Hematopoietic multipotent progenitor cell treated with erythropoietin and hydrocortisone succinate and interleukin-3 and kit ligand, for 15 days (in vitro differentiated cells): ENCODE measurements around the gene ST3GAL2.

Experiments used
- DNase-seq: peaks from one replicate; pipeline ENCODE4 v3.0.0-alpha.2; 2015; ENCODE audit warnings: low spot score

ST3GAL2 gene

GRCh38 chr16:70438969-70439862 is at the start of gene ST3GAL2:
Gene ST3GAL2, minus strand, starts transcription at chr16:70439100. Its CDS starts 40,570 bp downstream, at chr16:70398530.
- peak; percentile 91 for DNase-seq

- no peak for DNase-seq
Observed at GRCh38 chr16:70484867-70485266, 46.0 kb upstream of the ST3GAL2 start.

GRCh38 chr16:70483426-70483825 is 44.5 kb upstream of the ST3GAL2 start:
- DNase-seq = no peak

GRCh38 chr16:70482624-70483023 is 43.7 kb upstream of the ST3GAL2 start:
- no peak for DNase-seq

- no peak for DNase-seq
Observed at GRCh38 chr16:70481929-70482536, 43.1 kb upstream of the ST3GAL2 start.

- DNase-seq = peak; percentile 39
Observed at GRCh38 chr16:70480127-70481105, 41.5 kb upstream of the ST3GAL2 start.

GRCh38 chr16:70478912-70479341 is 40.0 kb upstream of the ST3GAL2 start:
- no peak for DNase-seq

- no peak for DNase-seq
Observed at GRCh38 chr16:70478169-70478568, 39.3 kb upstream of the ST3GAL2 start.

- DNase-seq = no peak
Observed at GRCh38 chr16:70476272-70477020, 37.5 kb upstream of the ST3GAL2 start.

GRCh38 chr16:70475054-70475871 is 36.4 kb upstream of the ST3GAL2 start:
- DNase-seq = no peak

- no peak for DNase-seq
Observed at GRCh38 chr16:70474320-70475053, 35.6 kb upstream of the ST3GAL2 start.

- DNase-seq = no peak
Observed at GRCh38 chr16:70473446-70474319, 34.8 kb upstream of the ST3GAL2 start.

GRCh38 chr16:70472786-70473433 is 34.0 kb upstream of the ST3GAL2 start:
- no peak for DNase-seq

- DNase-seq = peak; percentile 18
Observed at GRCh38 chr16:70470927-70471341, 32.0 kb upstream of the ST3GAL2 start.

GRCh38 chr16:70470141-70470926 is 31.4 kb upstream of the ST3GAL2 start:
- no peak for DNase-seq

- DNase-seq = no peak
Observed at GRCh38 chr16:70468776-70469525, 30.1 kb upstream of the ST3GAL2 start.

GRCh38 chr16:70467608-70468007 is 28.7 kb upstream of the ST3GAL2 start:
- DNase-seq = no peak
